T47D (cell line): ENCODE results near the gene BCO1.

Experiments used
- DNase-seq, 2 experiments: peaks; one replicate each; pipeline versions ENCODE4 v3.0.0 to v3.0.0-alpha.2; 2011 to 2012; ENCODE audit warnings: low read depth in 1 of 2, low spot score in 1 of 2
- JUND ChIP-seq: IDR thresholded peaks from 2 replicates; pipeline ENCODE4 v1.6.1; 2012; ENCODE audit warnings: low read depth
- in situ Hi-C: cut with HindIII; loops from 2 replicates; pipeline ENCODE4 v1.10.0; 2016; ENCODE audit warnings: low sequenced_read_pairs, low pct_unique_long_range_greater_than_20kb

Gene BCO1

DNA sequence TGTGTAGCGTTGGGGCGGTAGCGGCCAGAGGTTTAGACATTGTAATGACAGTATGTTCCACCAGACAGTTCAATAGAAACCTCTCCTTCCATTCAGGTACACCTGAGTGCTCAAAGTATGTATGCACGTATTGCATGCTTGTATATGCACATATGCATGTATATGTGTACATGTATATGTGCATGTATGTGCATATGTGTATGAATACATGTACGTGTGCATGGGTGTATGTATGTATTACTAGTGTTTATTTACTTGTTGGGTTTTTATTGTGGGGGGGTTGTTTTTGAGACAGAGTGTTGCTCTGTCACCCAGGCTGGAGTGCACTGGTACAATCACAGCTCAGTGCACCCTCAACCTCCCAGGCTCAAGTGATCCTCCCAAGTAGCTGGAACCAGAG lies 30.0 kb downstream of the BCO1 start:
- in situ Hi-C loops, result no loop called here
- TF ChIP-seq JUND, result no peak
- DNase-seq, result no peak

DNA sequence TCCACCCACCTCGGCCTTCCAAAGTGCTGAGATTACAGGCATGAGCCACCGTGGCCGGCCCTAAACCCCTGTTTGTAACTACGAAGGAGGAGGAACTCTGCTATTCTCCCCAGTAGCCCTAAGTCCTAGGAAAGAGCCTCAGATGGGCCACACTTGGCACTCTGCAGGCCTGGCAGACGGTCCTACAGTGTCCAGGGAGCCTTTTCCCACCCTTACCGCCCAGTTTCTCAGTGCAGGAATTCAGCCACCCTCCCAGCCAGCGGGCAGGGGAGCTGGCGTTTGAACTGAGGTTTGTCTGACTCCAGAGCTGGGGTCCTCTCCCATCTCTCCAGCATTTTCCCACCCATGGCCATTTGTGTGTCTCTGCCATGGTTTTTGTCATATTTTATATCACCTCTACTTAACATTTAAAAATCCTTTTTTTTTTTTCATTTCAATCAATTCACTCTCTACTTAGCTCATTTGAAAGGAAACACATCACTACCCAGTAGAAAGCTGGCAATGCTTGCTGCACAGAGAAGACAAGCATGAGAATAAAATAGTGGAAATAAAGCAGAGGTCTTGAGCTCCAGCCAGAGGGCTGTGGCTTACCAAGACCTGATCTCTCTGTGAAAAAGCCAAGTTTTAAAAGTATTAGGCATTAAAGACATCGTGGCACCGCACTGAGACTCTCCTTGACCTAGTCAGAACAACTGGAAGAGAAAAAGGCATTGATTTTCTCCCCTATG lies 34.9 kb downstream of the BCO1 start:
- DNase-seq, result no peak
- in situ Hi-C loops, result no loop called here
- TF ChIP-seq JUND, result no peak

DNA sequence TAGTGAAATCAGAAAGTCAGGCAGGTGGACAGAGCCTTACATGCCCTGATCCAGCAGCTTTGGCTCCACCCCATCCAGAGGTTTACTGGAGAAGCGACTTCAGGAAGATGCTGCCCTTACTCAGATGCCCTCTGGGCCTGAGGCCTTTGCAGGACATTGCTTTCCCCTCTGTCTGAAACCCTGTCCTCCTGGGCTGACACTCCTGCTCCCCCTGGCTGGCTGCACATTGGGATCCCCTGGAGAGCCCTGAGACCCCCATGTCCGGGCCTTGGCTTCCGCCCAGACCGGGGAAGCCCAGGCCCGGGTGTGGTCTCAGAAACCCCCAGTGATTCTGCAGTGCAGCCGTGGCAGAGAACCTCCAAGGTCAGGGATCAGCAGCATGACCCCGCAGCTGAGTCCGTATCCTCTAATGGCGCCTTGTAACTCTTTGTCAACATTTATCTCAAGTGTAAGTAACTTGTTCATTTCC lies 36.6 kb downstream of the BCO1 start:
- DNase-seq, result no peak

DNA sequence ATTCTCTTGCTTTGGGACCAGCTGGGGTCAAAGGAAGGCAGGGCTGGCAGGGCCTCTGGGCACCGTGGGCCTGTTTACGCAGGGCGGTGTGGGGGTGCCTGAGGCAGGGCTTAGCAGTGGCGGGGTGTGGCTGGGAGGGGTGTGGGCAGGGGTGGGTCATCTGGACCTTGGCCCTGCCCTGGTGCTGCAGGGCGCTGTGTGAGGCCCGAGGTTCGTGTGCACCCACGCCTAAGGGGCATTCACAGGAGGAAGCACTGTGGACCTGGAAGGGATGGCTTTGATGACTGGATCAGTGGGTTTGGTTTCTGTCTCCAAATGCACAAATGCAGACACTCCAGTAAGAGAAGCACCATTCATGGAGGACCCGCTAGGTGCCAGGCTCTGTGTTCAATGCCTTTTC lies 37.3 kb downstream of the BCO1 start:
- in situ Hi-C loops, result no loop called here
- DNase-seq, result no peak
- TF ChIP-seq JUND, result no peak

More for the DNA sequence above, 36.6 kb downstream of the BCO1 start:
- no peak for TF ChIP-seq JUND
- in situ Hi-C loops, result no loop called here

DNA sequence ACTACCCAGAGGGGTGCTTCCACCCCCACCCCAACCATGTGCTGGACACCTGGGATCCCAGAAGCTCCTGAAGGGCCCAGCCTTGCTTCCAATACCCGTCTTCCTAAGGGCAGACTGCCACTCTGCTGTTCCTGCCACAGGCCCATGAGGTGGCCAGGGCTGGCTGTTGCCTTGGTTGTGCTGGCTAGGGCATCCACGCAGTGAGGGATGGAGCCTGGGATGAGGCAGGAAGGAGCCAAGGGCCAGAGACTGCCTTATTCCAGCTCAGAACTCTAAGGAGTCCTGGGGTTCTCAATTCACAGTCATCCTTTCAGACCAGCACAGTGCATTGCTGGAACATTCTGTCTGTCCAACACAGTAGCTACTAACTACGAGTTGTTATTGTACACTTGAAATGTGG lies 37.8 kb downstream of the BCO1 start:
- in situ Hi-C loops, result no loop called here
- no peak for DNase-seq
- no peak for TF ChIP-seq JUND

DNA sequence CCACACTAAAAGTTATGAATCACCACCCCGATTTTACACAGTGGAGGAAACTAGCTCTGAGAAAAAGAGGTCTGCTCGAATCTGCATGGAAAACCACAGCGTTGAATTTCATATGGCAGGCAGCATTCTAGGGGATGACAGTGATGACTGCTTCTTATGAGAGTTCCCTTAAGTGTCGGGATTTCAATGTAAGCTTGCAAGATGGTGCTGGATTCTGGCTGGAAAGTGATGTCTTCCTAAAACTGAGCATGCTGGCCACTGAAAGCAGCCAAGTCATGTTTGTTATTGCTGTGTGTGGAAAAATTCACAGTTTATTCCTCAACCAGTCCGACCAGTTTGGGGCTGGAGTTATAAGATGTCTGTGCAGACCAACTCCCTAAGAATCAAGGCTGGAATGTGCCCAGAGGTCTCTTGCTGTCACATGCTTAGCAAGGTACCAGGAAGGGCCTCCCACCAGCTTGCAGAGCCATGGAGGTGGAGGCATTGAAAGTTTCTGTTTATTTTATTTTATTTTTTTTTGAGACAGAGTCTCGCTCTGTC lies 39.1 kb downstream of the BCO1 start:
- peak; percentile 81 to 94 for DNase-seq
- in situ Hi-C loops, result no loop called here
- no peak for TF ChIP-seq JUND

DNA sequence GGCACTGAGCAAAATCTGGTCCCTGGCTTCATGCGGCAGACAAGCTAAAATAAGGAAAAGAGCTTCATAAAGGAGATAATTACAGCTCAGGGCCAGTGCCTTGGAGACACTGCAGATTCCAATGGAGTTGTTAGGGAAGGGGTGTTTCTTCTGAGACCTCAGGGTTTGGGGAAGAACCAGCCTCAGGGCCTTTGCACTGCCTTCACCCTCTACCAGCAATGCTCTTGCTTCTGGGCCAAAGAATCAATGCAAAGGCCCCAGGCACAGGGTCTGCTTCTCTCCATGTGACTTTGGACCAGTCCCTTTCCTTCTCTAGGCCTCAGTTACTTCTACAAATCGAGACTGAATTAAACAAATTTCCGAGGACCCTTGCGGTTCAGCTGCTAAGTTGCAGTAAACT lies 40.0 kb downstream of the BCO1 start:
- no peak for DNase-seq
- TF ChIP-seq JUND, result no peak
- in situ Hi-C loops, result no loop called here

DNA sequence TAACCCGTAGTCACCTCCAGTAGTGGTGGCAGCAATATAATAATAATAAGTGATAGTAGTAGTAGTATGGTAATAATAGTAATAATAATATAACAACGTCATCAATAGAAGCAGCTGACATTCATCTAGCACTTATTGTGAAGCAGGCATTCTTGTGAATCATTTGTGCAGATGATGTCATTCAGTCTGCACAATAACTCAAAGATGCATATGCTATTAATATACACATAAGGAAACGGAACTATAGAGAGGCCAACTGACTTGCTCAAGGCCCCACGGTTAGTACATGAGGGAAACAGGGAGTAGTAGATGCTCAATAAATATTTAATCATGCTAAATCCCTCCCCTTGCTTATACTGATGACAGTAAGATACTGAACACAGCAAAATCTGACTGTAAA lies 40.9 kb downstream of the BCO1 start:
- TF ChIP-seq JUND, result no peak; the same call in 1 of the 2 replicates
- in situ Hi-C loops, result no loop called here
- peak in 1 of 2 experiments; percentile 45 for DNase-seq

DNA sequence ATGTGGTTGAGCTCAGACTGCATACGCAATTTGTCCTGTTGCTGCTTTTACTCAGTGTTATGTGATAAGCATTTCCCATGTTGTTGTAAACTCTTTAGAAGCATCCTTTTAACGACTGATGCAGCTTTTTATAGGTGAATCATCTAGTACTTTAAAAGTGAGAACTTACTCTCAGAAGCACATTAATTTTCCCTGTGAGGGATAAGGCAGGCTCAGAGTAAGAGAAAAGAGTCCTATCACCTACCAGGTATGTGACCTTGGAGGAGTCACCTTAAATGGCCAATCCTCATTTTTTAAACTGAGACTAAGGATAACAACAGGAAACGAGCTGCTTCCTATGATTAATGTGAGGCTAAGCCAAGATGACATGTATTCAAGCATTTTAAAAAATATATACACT lies 41.9 kb downstream of the BCO1 start:
- in situ Hi-C loops, result no loop called here

DNA sequence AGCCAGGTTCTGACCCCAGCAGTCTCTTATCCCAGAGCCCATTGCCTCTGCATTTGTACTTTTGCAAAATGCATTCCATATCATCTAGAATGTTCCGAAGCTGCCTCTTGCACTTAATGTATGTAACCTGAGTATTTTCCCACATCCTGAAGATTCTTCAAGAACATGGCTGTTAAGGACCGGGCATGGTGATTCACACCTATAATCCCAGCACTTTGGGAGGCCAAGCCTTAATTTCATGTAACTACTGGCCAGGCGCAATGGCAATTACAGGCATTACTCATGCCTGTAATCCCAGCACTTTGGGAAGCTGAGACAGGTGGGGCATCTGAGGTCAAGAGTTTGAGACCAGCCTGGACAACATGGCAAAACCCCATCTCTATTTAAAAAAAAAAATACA lies 44.6 kb downstream of the BCO1 start:
- in situ Hi-C loops, result no loop called here
- no peak for DNase-seq
- no peak for TF ChIP-seq JUND

More for the DNA sequence above, 41.9 kb downstream of the BCO1 start:
- DNase-seq, result no peak
- TF ChIP-seq JUND, result no peak

DNA sequence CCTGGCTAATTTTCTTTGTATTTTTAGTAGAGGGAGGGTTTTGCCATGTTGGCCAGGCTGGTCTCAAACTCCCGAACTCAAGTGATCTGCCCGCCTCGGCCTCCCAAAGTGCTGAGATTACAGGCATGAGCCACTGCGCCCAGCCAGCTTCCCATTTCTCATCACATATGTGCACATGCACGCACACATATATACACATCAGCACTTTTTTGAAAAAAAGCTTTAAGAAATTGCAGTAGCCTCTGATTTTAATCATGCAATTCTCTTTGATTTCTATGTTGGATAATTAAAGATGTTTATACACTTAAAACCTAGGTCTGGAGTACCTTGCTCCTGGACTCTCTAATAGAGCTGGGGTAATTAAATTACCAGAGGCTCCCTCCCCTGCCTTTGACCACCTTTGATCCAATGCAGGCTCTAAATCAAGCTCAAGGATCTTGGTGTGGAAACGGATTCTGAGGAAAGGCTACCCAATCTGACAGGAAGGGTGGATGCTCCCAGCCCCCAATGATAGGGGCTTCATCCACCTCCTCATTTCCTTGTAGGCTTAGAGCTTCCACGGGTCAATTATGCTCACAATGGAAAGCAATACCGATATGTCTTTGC lies 46.6 kb downstream of the BCO1 start:
- no peak for TF ChIP-seq JUND
- no peak for DNase-seq
- in situ Hi-C loops, result no loop called here

DNA sequence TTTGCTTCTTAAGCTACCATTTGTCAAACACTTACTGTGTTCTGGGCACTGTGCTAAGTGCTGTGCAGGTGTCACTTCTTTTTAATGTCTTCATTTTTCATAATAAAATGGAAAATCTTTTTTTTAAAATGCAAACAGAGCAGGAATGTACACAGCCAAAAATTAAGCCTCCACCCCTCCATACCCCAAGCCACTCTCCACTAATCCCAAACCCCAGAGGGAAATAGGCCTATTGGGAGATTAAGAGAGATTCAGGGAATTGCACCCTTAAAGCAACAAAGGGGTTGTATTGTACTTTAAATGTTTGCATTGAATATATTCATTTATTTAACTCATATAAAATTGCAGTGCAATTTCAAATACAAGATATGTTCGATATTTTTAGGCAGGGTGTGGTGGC lies 47.7 kb downstream of the BCO1 start:
- in situ Hi-C loops, result no loop called here
- DNase-seq, result no peak
- TF ChIP-seq JUND, result no peak

DNA sequence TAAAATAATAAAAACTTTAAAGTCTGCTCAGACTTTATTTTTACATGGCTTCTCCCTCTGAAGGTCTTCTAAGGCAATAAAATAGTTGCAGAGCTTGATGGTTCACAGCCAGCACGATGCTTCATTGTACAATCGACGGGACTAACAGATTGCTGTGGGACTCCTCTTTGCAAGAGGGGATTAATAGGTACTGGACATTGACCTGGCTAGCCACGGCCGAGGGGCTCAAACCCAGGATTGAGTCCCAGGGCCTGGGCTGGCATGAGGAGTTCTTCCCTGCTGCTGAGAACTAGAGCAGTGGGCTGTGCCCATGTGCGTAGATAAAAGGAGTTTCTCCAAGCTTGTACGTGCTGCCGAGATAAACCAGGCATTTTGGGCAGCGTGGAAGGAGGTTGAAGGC lies 52.6 kb downstream of the BCO1 start:
- in situ Hi-C loops, result no loop called here
- DNase-seq, result no peak
- no peak for TF ChIP-seq JUND

DNA sequence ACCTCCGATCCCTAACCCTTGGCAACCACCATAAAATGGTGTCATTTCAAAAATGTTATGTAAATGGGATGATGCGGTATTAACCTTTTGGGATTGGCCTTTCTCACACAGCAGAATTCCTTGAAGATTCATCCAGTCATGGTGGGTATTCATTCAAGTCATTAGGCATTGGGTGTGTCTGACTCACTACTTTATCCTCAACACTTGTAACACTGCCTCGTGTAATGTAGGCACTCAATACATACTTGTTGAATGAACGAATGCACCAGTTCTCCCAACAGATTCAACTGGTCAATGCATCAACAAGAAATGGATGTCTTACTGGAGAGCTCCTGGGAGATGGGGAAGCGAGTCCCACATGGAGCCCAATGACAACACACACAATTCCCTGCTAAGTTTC lies 54.4 kb downstream of the BCO1 start:
- in situ Hi-C loops, result no loop called here
- DNase-seq, result no peak
- no peak for TF ChIP-seq JUND
